Mesenchymal stem cell (in vitro differentiated cells and primary cell): ENCODE data around the gene NCF2.

Experiments used
- DNase-seq: peaks from one replicate; pipeline ENCODE4 v3.0.0-alpha.2; 2013
- H2AFZ ChIP-seq: one replicate; pipeline ENCODE4 v1.6.1; 2013; ENCODE audit warnings: low read depth, mild to moderate bottlenecking, control low read depth, inconsistent platforms, low read length, moderate library complexity
- H2AK5ac ChIP-seq: 2 replicates; pipeline ENCODE4 v1.6.1; 2013; ENCODE audit warnings: low read length, moderate library complexity, mild to moderate bottlenecking, inconsistent platforms; ENCODE audit not compliant: severe bottlenecking
- H2BK120ac ChIP-seq: one replicate; pipeline ENCODE4 v1.6.1; 2013; ENCODE audit warnings: low read depth, mild to moderate bottlenecking, inconsistent platforms, low read length, moderate library complexity
- H2BK12ac ChIP-seq, 2 experiments: one replicate each; pipeline ENCODE4 v1.6.1; 2013; ENCODE audit warnings: inconsistent platforms in 2 of 2, low read length in 2 of 2, mild to moderate bottlenecking in 2 of 2, moderate library complexity in 2 of 2, control low read depth in 1 of 2
- H2BK15ac ChIP-seq: one replicate; pipeline ENCODE4 v1.6.1; 2013; ENCODE audit warnings: mild to moderate bottlenecking, low read depth, inconsistent platforms; ENCODE audit not compliant: poor library complexity, severe bottlenecking
- H2BK5ac ChIP-seq: 2 replicates; pipeline ENCODE4 v1.6.1; 2013; ENCODE audit warnings: low read depth, mild to moderate bottlenecking, low read length, control low read depth, inconsistent platforms; ENCODE audit not compliant: poor library complexity, severe bottlenecking
- H3K14ac ChIP-seq, 2 experiments: one replicate each; pipeline ENCODE4 v1.6.1; 2013; ENCODE audit warnings: inconsistent platforms in 2 of 2, low read length in 2 of 2, control low read depth in 1 of 2, mild to moderate bottlenecking in 1 of 2, moderate library complexity in 1 of 2
- H3K18ac ChIP-seq, 2 experiments: one replicate each; pipeline ENCODE4 v1.6.1; 2013; ENCODE audit warnings: inconsistent platforms in 2 of 2, low read length in 2 of 2, control low read depth in 1 of 2, low read depth in 1 of 2, mild to moderate bottlenecking in 1 of 2
- H3K23ac ChIP-seq, 2 experiments: one replicate each; pipeline ENCODE4 v1.6.1; 2013; ENCODE audit warnings: inconsistent platforms in 2 of 2, low read length in 2 of 2, mild to moderate bottlenecking in 2 of 2, moderate library complexity in 2 of 2, control low read depth in 1 of 2
- H3K27ac ChIP-seq: 2 replicates; pipeline ENCODE4 v1.5.1; 2013; ENCODE audit warnings: mild to moderate bottlenecking, moderate library complexity, low read length, control low read depth, inconsistent platforms; ENCODE audit not compliant: poor library complexity, severe bottlenecking
- H3K27me3 ChIP-seq, 2 experiments: 2 replicates each; pipeline versions ENCODE4 v1.6.1 to v1.7.0; 2013; ENCODE audit warnings: low read length in 2 of 2, mild to moderate bottlenecking in 2 of 2, moderate library complexity in 2 of 2, control low read depth in 1 of 2, inconsistent platforms in 1 of 2; ENCODE audit not compliant: control insufficient read depth in 1 of 2, insufficient read depth in 1 of 2
- H3K36me3 ChIP-seq, 2 experiments: 2 replicates each; pipeline versions ENCODE4 v1.6.1 to v1.7.0; 2013; ENCODE audit warnings: low read length in 2 of 2, control low read depth in 1 of 2, inconsistent platforms in 1 of 2, low read depth in 1 of 2, mild to moderate bottlenecking in 1 of 2; ENCODE audit not compliant: insufficient read depth in 2 of 2, control insufficient read depth in 1 of 2
- H3K4ac ChIP-seq, 2 experiments: one replicate each; pipeline ENCODE4 v1.6.1; 2013; ENCODE audit warnings: inconsistent platforms in 2 of 2, low read length in 2 of 2, mild to moderate bottlenecking in 2 of 2, moderate library complexity in 2 of 2, control low read depth in 1 of 2, low read depth in 1 of 2
- H3K4me1 ChIP-seq: 2 replicates; pipeline ENCODE4 v1.6.1; 2013; ENCODE audit warnings: low read depth, low read length, control low read depth; ENCODE audit not compliant: control insufficient read depth, insufficient read depth
- H3K4me2 ChIP-seq: 2 replicates; pipeline ENCODE4 v1.6.1; 2013; ENCODE audit warnings: low read length, mild to moderate bottlenecking, inconsistent platforms; ENCODE audit not compliant: poor library complexity, severe bottlenecking
- H3K4me3 ChIP-seq, 2 experiments: 2 replicates each; pipeline versions ENCODE4 v1.5.1 to v1.7.0; 2013; ENCODE audit warnings: low read length in 2 of 2, mild to moderate bottlenecking in 2 of 2, control low read depth in 1 of 2, low read depth in 1 of 2; ENCODE audit not compliant: insufficient read depth in 1 of 2
- H3K79me1 ChIP-seq: replicated peaks from 2 replicates; pipeline ENCODE4 v1.6.1; 2013; ENCODE audit warnings: mild to moderate bottlenecking, control low read depth, low read length, inconsistent platforms; ENCODE audit not compliant: poor library complexity, severe bottlenecking
- H3K9ac ChIP-seq: 2 replicates; pipeline ENCODE4 v1.7.0; 2013; ENCODE audit warnings: mild to moderate bottlenecking, low read length, moderate library complexity
- H3K9me3 ChIP-seq: 2 replicates; pipeline ENCODE4 v1.7.0; 2013; ENCODE audit warnings: mild to moderate bottlenecking, low read length; ENCODE audit not compliant: control insufficient read depth
- H4K8ac ChIP-seq: one replicate; pipeline ENCODE4 v1.6.1; 2013; ENCODE audit warnings: inconsistent platforms, mild to moderate bottlenecking, low read length, moderate library complexity
- H4K91ac ChIP-seq: one replicate; pipeline ENCODE4 v1.6.1; 2013; ENCODE audit warnings: mild to moderate bottlenecking, low read length, inconsistent platforms
- WGBS: methylation state at CpG from one replicate; pipeline ENCODE4 v1.1.7; 2013; ENCODE audit warnings: mixed read lengths; 5-methylcytosine and 5-hydroxymethylcytosine counted together

NCF2 gene

GRCh38 chr1:183597656-183598347 lies 7.5 kb upstream of the NCF2 start:
- Histone ChIP-seq H2AFZ (no peak overlapping the region), H3K18ac (no peak overlapping the region), H3K9ac (peak overlapping the region; percentile 47), H3K27me3 (peaks cover 0 to 13% of the 10 kb centered on the region in 2 experiments), H3K14ac (no peak overlapping the region), H3K27ac (no peak overlapping the region), H2BK12ac (no peak overlapping the region), H2BK5ac (no peak overlapping the region), H2AK5ac (no peak overlapping the region), H3K4me3 (peak overlapping the region in 1 of 2 experiments; percentile 29), H3K36me3 (no peaks in the 10 kb centered on the region), H3K4me1 (no peaks in the 10 kb centered on the region), H3K4ac (no peak overlapping the region), H3K79me1 (no peaks in the 10 kb centered on the region), H3K9me3 (no peaks in the 10 kb centered on the region), H3K23ac (no peak overlapping the region), H4K8ac (no peak overlapping the region), H3K4me2 (no peak overlapping the region), H2BK120ac (no peak overlapping the region), H4K91ac (no peak overlapping the region), H2BK15ac (no peak overlapping the region)
- 90% methylated on average over 4 of the region's 5 CpGs for WGBS
- DNase-seq, result no peak

DNA sequence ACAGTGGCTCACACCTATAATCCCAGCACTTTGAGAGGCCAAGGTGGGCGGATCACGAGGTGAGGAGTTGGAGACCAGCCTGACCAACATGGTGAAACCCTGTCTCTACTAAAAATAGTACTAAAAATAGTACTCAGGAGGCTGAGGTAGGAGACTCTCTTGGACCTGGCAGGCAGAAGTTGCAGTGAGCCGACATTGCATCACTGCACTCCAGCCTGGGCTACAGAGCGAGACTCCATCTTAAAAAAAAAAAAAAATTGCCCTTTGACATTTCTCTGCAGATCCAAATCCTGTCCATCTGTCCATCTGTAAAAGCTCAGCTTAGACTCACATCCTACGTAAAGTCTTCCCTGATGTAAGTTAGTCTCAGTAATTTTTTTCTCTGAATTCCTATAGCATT lies 6.2 kb upstream of the NCF2 start:
- Histone ChIP-seq H3K23ac (no peak overlapping the region), H3K14ac (no peak overlapping the region), H3K4me3 (no peak overlapping the region), H3K27me3 (peaks cover 0 to 16% of the 10 kb centered on the region in 2 experiments), H3K79me1 (no peaks in the 10 kb centered on the region), H2AK5ac (no peak overlapping the region), H3K36me3 (no peaks in the 10 kb centered on the region), H2BK120ac (no peak overlapping the region), H3K4me2 (no peak overlapping the region), H3K9me3 (no peaks in the 10 kb centered on the region), H2BK5ac (no peak overlapping the region), H2BK12ac (no peak overlapping the region), H3K27ac (no peak overlapping the region), H2BK15ac (no peak overlapping the region), H2AFZ (no peak overlapping the region), H3K4me1 (no peaks in the 10 kb centered on the region), H4K91ac (no peak overlapping the region), H3K9ac (no peak overlapping the region), H3K18ac (no peak overlapping the region), H4K8ac (no peak overlapping the region), H3K4ac (no peak overlapping the region)
- DNase-seq, result no peak
- WGBS, result over 99% methylated on average over 4 of the region's 5 CpGs

DNA sequence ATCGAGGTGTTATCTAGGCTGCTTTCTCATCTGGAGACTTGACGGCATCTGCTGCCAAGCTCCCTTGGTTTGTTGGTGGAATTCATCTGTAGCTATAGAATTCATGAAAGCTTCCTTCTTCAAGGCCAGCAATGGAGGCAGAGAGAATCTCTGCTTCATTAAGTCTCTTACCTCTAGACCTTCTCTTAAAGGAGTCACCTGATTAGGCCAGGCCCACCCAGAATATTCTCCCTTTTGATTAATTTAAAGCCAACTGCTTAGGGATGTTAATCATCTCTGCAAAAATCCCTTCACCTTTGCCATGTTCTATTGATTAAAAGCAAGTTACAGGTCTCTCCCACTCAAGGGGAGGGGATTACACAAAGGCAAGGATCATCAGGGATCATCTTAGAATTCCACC lies 5.3 kb upstream of the NCF2 start:
- no peak overlapping the region for H4K8ac ChIP-seq
- no peaks in the 10 kb centered on the region for H3K36me3 ChIP-seq
- H3K14ac ChIP-seq, result no peak overlapping the region
- no peak overlapping the region for H2BK5ac ChIP-seq
- H2BK15ac ChIP-seq, result no peak overlapping the region
- WGBS, result 96% methylated on average over 2 of the region's 2 CpGs
- no peak overlapping the region for H3K4ac ChIP-seq
- no peak overlapping the region for H3K9ac ChIP-seq
- H3K18ac ChIP-seq, result no peak overlapping the region
- no peak overlapping the region for H3K23ac ChIP-seq
- H3K4me1 ChIP-seq, result no peaks in the 10 kb centered on the region
- H3K9me3 ChIP-seq, result no peaks in the 10 kb centered on the region
- H3K79me1 ChIP-seq, result no peaks in the 10 kb centered on the region
- H2AFZ ChIP-seq, result no peak overlapping the region
- no peak overlapping the region for H3K27ac ChIP-seq
- H3K27me3 ChIP-seq, result peaks cover 0 to 16% of the 10 kb centered on the region in 2 experiments
- DNase-seq, result no peak
- H4K91ac ChIP-seq, result no peak overlapping the region
- H2BK120ac ChIP-seq, result no peak overlapping the region
- no peak overlapping the region for H3K4me2 ChIP-seq
- H2AK5ac ChIP-seq, result no peak overlapping the region
- H2BK12ac ChIP-seq, result no peak overlapping the region
- H3K4me3 ChIP-seq, result no peak overlapping the region

DNA sequence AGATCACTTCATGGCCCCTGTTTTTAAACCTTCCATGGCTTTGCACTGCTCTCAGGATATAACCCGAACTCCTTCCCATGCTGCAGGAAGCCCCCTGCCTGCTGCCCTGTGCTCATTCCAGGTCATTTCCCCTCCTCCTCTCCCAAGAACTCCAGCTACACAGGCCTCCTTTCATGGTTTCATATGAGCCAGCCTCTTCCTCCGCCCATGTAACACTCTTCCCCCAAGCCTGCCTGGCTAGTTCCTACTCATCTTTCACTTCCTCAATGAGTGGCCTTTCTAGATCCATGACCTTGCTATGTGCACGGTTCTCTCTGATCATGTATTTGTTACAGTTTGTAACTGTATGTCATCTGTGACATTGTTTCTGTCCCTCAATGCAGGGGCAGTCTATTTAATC lies 3.1 kb upstream of the NCF2 start:
- peaks cover 0 to 16% of the 10 kb centered on the region in 2 experiments for H3K27me3 ChIP-seq
- H3K9me3 ChIP-seq, result no peaks in the 10 kb centered on the region
- no peak overlapping the region for H2AK5ac ChIP-seq
- H3K4ac ChIP-seq, result no peak overlapping the region
- H3K9ac ChIP-seq, result no peak overlapping the region
- no peak overlapping the region for H2BK5ac ChIP-seq
- no peak overlapping the region for H3K18ac ChIP-seq
- H4K8ac ChIP-seq, result no peak overlapping the region
- H3K4me1 ChIP-seq, result no peaks in the 10 kb centered on the region
- no peak for DNase-seq
- H3K79me1 ChIP-seq, result no peaks in the 10 kb centered on the region
- H4K91ac ChIP-seq, result no peak overlapping the region
- H3K4me3 ChIP-seq, result no peak overlapping the region
- no peaks in the 10 kb centered on the region for H3K36me3 ChIP-seq
- no peak overlapping the region for H3K27ac ChIP-seq
- no peak overlapping the region for H2BK12ac ChIP-seq
- H2BK120ac ChIP-seq, result no peak overlapping the region
- H2AFZ ChIP-seq, result no peak overlapping the region
- H3K14ac ChIP-seq, result no peak overlapping the region
- no peak overlapping the region for H3K4me2 ChIP-seq
- no peak overlapping the region for H3K23ac ChIP-seq
- WGBS, result 83% methylated on average over 3 of the region's 3 CpGs
- H2BK15ac ChIP-seq, result no peak overlapping the region
